CD14-positive monocyte (primary cell): ENCODE data around the gene GRXCR1. TPM values are rescaled to one million over a fixed set of nuclear protein-coding genes. Genes with fewer than 3 reads are reported as not detected.

Experiments
- DNase-seq, 3 donors: peaks; one replicate each; pipeline ENCODE4 v3.0.0-alpha.2; 2011 to 2022
- H2AFZ ChIP-seq: 2 replicates; pipeline ENCODE4 v1.6.0; 2012; ENCODE audit warnings: mild to moderate bottlenecking, low read depth, low read length, inconsistent platforms; ENCODE audit not compliant: insufficient read depth, poor library complexity, severe bottlenecking
- H3K27ac ChIP-seq, 2 donors: 1 replicate in 1 of 2; 2 replicates in 1 of 2; pipeline ENCODE4 v1.5.1; 2012 to 2013; ENCODE audit warnings: low read length in 2 of 2, control low read depth in 1 of 2, inconsistent platforms in 1 of 2, low read depth in 1 of 2, mild to moderate bottlenecking in 1 of 2
- H3K27me3 ChIP-seq, 2 donors: one replicate each; pipeline versions ENCODE4 v1.6.0 to v1.6.1; 2011 to 2013; ENCODE audit warnings: low read length in 2 of 2; ENCODE audit not compliant: control insufficient read depth in 2 of 2, insufficient read depth in 2 of 2
- H3K36me3 ChIP-seq, 2 donors: replicated peaks in 1 of 2; 1 replicate in 1 of 2; 2 replicates in 1 of 2; pipeline versions ENCODE4 v1.5.1 to v1.6.1; 2012 to 2013; ENCODE audit warnings: low read length in 2 of 2, control low read depth in 1 of 2, inconsistent platforms in 1 of 2, mild to moderate bottlenecking in 1 of 2; ENCODE audit not compliant: insufficient read depth in 2 of 2, control insufficient read depth in 1 of 2
- H3K4me1 ChIP-seq, 2 donors: 1 replicate in 1 of 2; 2 replicates in 1 of 2; pipeline versions ENCODE4 v1.5.1 to v1.6.1; 2012 to 2013; ENCODE audit warnings: low read length in 2 of 2, control low read depth in 1 of 2, inconsistent platforms in 1 of 2, mild to moderate bottlenecking in 1 of 2, moderate library complexity in 1 of 2; ENCODE audit not compliant: insufficient read depth in 2 of 2, control insufficient read depth in 1 of 2
- H3K4me2 ChIP-seq: replicated peaks from 2 replicates; pipeline ENCODE3; 2012; ENCODE audit warnings: low read length, moderate library complexity, mild to moderate bottlenecking; ENCODE audit not compliant: poor library complexity, severe bottlenecking; ENCODE audit errors: extremely low read depth
- H3K4me3 ChIP-seq, 3 experiments: fragments of 200-600 bp in 1 of 3; sonication (generic) in 1 of 3; replicated peaks in 1 of 3; 1 replicate in 2 of 3; 2 replicates in 1 of 3; pipeline ENCODE4 v1.5.1; 2011 to 2013; ENCODE audit warnings: low read length in 3 of 3, mild to moderate bottlenecking in 3 of 3, control low read depth in 2 of 3, low read depth in 2 of 3, inconsistent platforms in 1 of 3, moderate library complexity in 1 of 3
- H3K79me2 ChIP-seq: 2 replicates; pipeline ENCODE4 v1.6.0; 2012; ENCODE audit warnings: mild to moderate bottlenecking, control low read depth, inconsistent platforms, low read length, moderate library complexity; ENCODE audit not compliant: insufficient read depth
- H3K9ac ChIP-seq: 2 replicates; pipeline ENCODE4 v1.6.0; 2017; ENCODE audit warnings: low read length, mild to moderate bottlenecking; ENCODE audit not compliant: insufficient read depth, poor library complexity, severe bottlenecking
- H3K9me3 ChIP-seq, 2 donors: replicated peaks in 1 of 2; 1 replicate in 1 of 2; 2 replicates in 1 of 2; pipeline versions ENCODE4 v1.5.1 to v1.6.1; 2012 to 2013; ENCODE audit warnings: low read length in 2 of 2, control low read depth in 1 of 2; ENCODE audit not compliant: control insufficient read depth in 1 of 2, insufficient read depth in 1 of 2
- H4K20me1 ChIP-seq: 2 replicates; pipeline ENCODE4 v1.6.0; 2012; ENCODE audit warnings: mild to moderate bottlenecking, low read length, control low read depth, moderate library complexity; ENCODE audit not compliant: insufficient read depth
- H3K27ac Mint-ChIP-seq, 7 donors: one replicate each; pipeline ENCODE4 v1.8.0; 2020; ENCODE audit warnings: mild to moderate bottlenecking in 7 of 7, mixed read lengths in 7 of 7, moderate library complexity in 6 of 7, inconsistent platforms in 2 of 7
- H3K27me3 Mint-ChIP-seq, 3 donors: one replicate each; pipeline ENCODE4 v1.8.0; 2021 to 2022; ENCODE audit warnings: low read depth in 3 of 3, mild to moderate bottlenecking in 3 of 3, mixed read lengths in 3 of 3, moderate library complexity in 3 of 3, inconsistent platforms in 1 of 3
- H3K36me3 Mint-ChIP-seq, 2 donors: one replicate each; pipeline ENCODE4 v1.8.0; 2020; ENCODE audit warnings: mixed read lengths in 2 of 2, inconsistent platforms in 1 of 2, mild to moderate bottlenecking in 1 of 2
- H3K4me1 Mint-ChIP-seq: one replicate; pipeline ENCODE4 v1.8.0; 2020; ENCODE audit warnings: mild to moderate bottlenecking, mixed read lengths
- H3K4me3 Mint-ChIP-seq, 2 donors: one replicate each; pipeline ENCODE4 v1.8.0; 2020; ENCODE audit warnings: mild to moderate bottlenecking in 2 of 2, mixed read lengths in 2 of 2, moderate library complexity in 1 of 2
- H3K9me3 Mint-ChIP-seq, 7 donors: one replicate each; pipeline ENCODE4 v1.8.0; 2020 to 2022; ENCODE audit warnings: mixed read lengths in 7 of 7, mild to moderate bottlenecking in 6 of 7, moderate library complexity in 6 of 7, inconsistent platforms in 2 of 7
- CTCF ChIP-seq: fragments of 200-600 bp; IDR thresholded peaks from one replicate; pipeline ENCODE4 v1.8.0; 2022; ENCODE audit warnings: antibody characterized with exemption, mild to moderate bottlenecking
- WGBS: methylation state at CpG from one replicate; pipeline ENCODE4 v1.1.5; 2013; ENCODE audit warnings: missing lambda C conversion rate; ENCODE audit not compliant: insufficient coverage; 5-methylcytosine and 5-hydroxymethylcytosine counted together
- intact Hi-C, 2 donors: fragments of 100-400 bp; cut with micrococcal nuclease; formaldehyde crosslinking; loops; one replicate each; pipeline versions ENCODE4 v1.15.0 to v1.15.1; 2023
- polyA plus RNA-seq, 3 donors: library from polyadenylated mRNA; depleted of rRNA in 1 of 3; unstranded in 2 of 3; stranded (reverse) in 1 of 3; fragments of 300-500 nt in 2 of 3; fragments of >200 nt in 1 of 3; fragmentation: Illumina TruSeq in 2 of 3; gene quantifications; 1 replicate in 2 of 3; 2 replicates in 1 of 3; pipeline ENCODE4 v1.2.3, GENCODE V29; 2012 to 2021

The GRXCR1 gene
- polyA plus RNA-seq, 3 donors = not detected

- Mint-ChIP-seq H3K27ac (no peak overlapping the region), H3K9me3 (peaks cover 5 to 27% (median 18%) of the 10 kb centered on the region in 7 donors), H3K27me3 (no peaks in the 10 kb centered on the region), H3K4me3 (no peak overlapping the region), H3K4me1 (no peaks in the 10 kb centered on the region), H3K36me3 (no peaks in the 10 kb centered on the region)
- no peaks in the 10 kb centered on the region for H3K27me3 ChIP-seq
- H3K36me3 ChIP-seq = no peaks in the 10 kb centered on the region
- no peaks in the 10 kb centered on the region for H4K20me1 ChIP-seq
- H3K79me2 ChIP-seq = no peaks in the 10 kb centered on the region
- intact Hi-C loops = no loop called here
- no peak overlapping the region for H3K4me2 ChIP-seq
- peaks cover 11 to 20% of the 10 kb centered on the region in 2 donors for H3K9me3 ChIP-seq
- DNase-seq = no peak
- H2AFZ ChIP-seq = no peak overlapping the region
- no peak for TF ChIP-seq CTCF
- H3K27ac ChIP-seq = no peak overlapping the region
- H3K9ac ChIP-seq = no peak overlapping the region
- WGBS = no CpG with 5 or more reads among the region's 1 CpG
- H3K4me3 ChIP-seq = no peak overlapping the region
- no peaks in the 10 kb centered on the region for H3K4me1 ChIP-seq
These were observed 116.3 kb downstream of the GRXCR1 start for GRCh38 chr4:43008793-43009192.

- DNase-seq = no peak
- WGBS = 97% methylated on average over 4 of the region's 4 CpGs
- intact Hi-C loops = no loop called here
These were observed 121.7 kb downstream of the GRXCR1 start for GRCh38 chr4:43014256-43014655.

More at GRCh38 chr4:43014256-43014655, 121.7 kb downstream of the GRXCR1 start:
- Mint-ChIP-seq H3K27ac (no peak overlapping the region), H3K9me3 (peaks cover 0 to 2% (median 2%) of the 10 kb centered on the region in 7 donors), H3K4me3 (no peak overlapping the region), H3K27me3 (peaks cover 0 to 2% (median 0%) of the 10 kb centered on the region in 3 donors), H3K36me3 (no peaks in the 10 kb centered on the region), H3K4me1 (no peaks in the 10 kb centered on the region)
- H3K4me1 ChIP-seq = no peaks in the 10 kb centered on the region
- no peak overlapping the region for H3K4me2 ChIP-seq
- no peak overlapping the region for H2AFZ ChIP-seq
- no peaks in the 10 kb centered on the region for H3K36me3 ChIP-seq
- no peak overlapping the region for H3K27ac ChIP-seq
- H4K20me1 ChIP-seq = no peaks in the 10 kb centered on the region
- H3K9ac ChIP-seq = no peak overlapping the region
- H3K4me3 ChIP-seq = no peak overlapping the region
- no peak for TF ChIP-seq CTCF
- no peaks in the 10 kb centered on the region for H3K9me3 ChIP-seq
- no peaks in the 10 kb centered on the region for H3K27me3 ChIP-seq
- no peaks in the 10 kb centered on the region for H3K79me2 ChIP-seq
